Stimulated activated CD4-positive, alpha-beta T cell treated with anti-CD3 and anti-CD28 coated beads, Interleukin-12 subunit alpha, Interleukin-12 subunit beta, amount 100 ng/mL, for 48 hours (primary cell): ENCODE data around the gene RGP1.
A peak's percentile ranks its signal among the peaks of the same experiment; 100 is the strongest.

ENCODE experiments used
- DNase-seq, 3 donors: peaks; one replicate each; pipeline ENCODE4 v3.0.0-alpha.2; 2020; ENCODE audit warnings: low read depth in 2 of 3, low spot score in 1 of 3

The RGP1 gene

DNA sequence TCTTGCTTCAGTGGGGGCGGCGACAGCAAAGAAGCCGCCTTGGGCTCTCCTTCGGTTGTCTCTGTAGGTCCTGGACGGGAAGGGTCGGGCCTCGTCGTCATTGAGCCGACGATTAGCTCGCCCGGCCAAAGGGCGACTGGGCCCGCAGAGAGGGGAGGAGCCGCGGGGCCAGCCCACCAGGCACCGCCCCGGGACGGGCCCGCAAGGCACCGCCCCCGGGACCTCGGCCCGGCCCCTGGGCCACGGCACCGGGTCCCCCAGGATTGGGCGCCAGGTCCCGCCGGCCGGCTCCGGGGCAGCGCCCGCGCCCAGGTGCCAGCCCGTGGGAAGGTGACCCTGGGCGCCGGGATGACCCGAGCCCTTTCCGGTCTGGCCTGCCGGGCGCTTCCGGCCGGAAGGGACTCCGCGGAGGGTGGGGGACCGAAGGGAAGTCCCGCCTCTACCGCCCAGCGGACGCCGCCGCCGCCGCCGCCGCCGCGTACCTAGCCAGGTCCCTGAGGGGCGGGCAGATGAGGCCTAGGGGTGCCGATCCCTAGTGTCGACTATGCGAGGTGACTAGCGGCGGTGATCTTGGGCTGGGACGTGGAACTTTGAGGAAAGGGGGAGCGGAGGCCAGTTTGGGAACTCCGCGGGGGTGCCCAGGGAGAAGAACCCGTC, at the start of gene RGP1, which contains the start of gene GBA2:
Gene RGP1 (plus strand): TSS at position 430 of the 657 bp plus-strand sequence. CDS start 469 bp downstream, outside the sequence.
Gene GBA2 (minus strand): TSS at position 371 of the 657 bp plus-strand sequence. CDS start 524 bp downstream, outside the sequence.
- DNase-seq, result peak in 2 of 3 donors; percentile 54 to 71

DNA sequence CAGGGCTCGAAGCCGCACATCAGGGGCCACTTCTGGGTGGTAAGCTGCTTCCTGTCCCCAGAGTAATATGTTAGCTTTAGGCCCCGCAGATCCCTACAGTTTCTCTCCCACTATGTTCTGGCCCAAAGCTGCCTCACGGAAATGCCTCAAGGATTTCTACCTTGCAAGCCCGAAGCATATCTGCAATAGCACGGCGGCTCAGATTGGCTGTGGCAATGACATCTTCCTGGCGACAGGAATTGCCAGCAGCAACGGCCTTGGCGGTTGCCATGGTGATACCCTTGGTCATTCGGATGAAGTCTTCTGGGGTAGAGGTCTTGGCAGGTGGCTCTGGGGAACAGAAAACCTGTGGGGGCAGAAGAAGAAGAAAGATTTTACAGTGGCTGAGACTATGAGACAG, 49.1 kb upstream of the RGP1 start:
- DNase-seq, result no peak

DNA sequence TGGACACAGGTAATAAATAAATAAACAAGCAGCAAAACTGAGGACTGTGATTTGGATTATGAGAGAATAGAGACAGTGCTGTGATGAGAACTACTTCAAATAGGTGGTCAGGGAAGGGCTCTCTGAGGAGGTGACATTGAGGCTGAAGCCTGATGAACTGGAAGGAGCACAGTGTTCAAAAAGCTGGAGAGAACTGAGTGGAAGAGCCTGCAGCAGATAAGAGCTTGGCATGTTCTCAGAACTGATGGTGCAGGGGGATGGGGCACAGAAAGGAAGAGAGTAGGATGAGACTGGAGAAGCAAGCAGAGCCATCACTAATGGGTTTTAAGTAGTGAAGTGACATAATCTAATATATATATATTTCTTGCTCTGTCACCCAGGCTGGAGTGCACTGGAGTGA, 48.1 kb upstream of the RGP1 start:
- no peak for DNase-seq

GRCh38 chr9:35702696-35703095, 46.4 kb upstream of the RGP1 start:
- no peak for DNase-seq

DNA sequence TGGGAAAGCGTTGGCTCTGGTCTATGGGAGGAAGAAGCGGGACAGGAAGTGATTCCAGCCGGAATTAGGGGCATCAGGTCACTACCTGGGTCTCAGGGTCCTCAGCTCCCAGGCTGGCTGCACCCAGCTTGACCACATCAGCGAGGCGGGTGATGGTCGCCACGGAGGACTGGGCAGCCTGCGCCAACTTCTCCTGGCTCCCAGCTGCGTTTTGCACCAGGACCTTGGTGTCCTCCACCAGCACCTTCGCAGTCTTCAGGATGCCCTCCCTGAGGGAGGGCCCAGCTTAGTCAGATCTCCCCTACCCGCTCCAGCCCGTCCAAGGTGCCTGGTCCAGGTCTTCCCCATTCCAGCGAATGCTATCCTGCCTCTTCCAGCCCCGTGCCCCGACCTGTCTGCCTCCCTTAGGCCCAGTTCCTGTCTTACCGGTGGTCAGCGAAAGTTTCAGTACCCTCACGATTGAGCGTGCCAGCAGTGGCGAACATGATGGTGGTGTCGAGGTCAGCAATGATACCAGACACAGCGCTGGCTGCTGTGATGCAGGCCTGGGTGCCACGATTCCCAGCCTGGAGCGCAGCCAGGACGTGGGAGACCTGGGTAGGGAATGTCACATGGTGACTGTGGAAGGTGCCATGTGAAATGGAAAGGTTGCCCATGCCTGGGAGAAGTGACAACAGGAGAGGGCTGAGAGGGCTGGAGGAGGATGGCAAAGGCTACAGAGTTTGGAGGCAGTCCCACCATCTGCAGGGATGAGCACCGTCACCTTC, 45.0 kb upstream of the RGP1 start:
- DNase-seq, result no peak

GRCh38 chr9:35705372-35705771, 43.7 kb upstream of the RGP1 start:
- DNase-seq, result no peak

GRCh38 chr9:35705836-35706430, 43.2 kb upstream of the RGP1 start:
- no peak for DNase-seq

GRCh38 chr9:35706951-35707350, 42.1 kb upstream of the RGP1 start:
- no peak for DNase-seq

GRCh38 chr9:35708146-35708545, 40.9 kb upstream of the RGP1 start:
- no peak for DNase-seq

DNA sequence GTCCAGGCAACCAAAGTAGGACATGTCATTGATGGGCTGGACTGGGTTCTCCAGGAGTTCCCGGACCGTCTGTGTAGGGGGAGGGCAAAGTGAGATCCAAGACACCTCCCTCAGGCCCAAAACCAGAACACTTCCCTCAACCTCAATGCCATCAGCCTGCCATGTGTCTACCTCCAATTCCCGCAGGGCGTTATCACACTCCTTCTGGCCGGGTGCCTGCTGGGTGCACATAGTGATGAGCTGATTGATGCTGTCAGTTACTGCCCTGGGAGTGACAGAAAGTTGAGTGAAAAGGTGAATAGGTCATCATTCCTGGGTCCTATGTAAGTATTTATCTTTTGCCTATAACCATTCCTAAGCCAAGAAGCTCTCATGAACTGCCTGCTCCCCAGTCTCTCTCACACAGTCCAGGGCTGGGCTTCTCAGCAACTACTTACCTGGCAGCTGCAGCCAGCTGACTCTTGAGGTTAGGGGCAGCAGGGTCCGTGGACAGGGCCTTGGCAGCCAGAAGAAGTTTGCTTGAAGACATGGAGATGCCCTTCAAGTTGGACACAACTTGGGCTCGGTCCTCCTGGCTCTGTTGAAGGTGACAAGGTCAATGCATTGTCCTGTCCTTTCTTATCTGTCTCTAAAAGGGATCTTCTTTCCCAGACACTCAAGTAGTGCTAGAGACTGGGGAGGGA, 38.1 kb upstream of the RGP1 start:
- no peak for DNase-seq

DNA sequence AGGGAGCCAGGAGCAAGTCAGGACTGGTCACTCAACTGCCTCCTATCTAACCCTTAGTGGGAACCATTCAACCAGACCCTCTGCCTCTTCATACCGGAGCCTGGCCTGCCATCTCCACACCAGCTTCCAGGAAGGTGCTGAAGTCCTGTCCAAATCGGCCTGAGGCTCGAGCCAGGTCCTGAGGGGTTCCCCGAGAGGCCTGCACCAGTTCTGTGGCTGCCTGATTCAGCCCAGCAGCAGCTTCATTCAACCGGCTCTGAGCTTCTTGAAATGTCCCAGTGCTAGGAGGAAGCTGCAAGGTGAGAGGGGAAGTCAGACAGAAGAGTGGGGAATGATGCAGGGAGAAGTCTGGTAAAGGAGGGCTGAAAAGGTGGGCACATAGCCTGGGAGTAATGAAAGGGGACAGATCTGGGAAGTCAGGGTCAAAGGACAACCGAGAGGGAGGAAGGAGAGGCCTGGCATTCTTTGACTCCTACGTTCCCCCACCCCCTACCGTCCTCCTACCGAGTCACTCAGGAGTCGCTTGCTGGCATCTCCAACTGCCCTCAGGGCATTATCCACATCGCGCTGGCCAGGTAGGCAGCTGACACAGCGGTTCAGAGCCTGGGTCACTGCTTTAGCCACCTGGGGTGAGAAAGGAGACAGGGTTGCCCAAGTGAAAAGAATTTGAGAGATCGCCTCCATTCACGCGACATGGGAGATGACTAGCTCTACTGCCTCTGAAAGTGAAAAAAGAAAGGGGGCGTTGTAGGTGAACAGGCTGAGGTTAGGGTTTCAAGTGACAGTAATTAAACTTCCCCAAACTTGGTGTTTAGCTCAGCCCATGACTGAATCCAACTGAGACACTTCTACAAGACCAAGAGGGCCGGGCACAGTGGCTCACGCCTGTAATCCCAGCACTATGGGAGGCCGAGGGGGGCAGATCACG, 37.3 kb upstream of the RGP1 start:
- DNase-seq, result no peak

- DNase-seq, result no peak
Observed at GRCh38 chr9:35712762-35713400, 36.2 kb upstream of the RGP1 start.

- DNase-seq, result no peak
Observed at GRCh38 chr9:35713578-35713977, 35.5 kb upstream of the RGP1 start.

GRCh38 chr9:35714123-35714522, 35.0 kb upstream of the RGP1 start:
- DNase-seq, result no peak

GRCh38 chr9:35714579-35715252, 34.4 kb upstream of the RGP1 start:
- no peak for DNase-seq

DNA sequence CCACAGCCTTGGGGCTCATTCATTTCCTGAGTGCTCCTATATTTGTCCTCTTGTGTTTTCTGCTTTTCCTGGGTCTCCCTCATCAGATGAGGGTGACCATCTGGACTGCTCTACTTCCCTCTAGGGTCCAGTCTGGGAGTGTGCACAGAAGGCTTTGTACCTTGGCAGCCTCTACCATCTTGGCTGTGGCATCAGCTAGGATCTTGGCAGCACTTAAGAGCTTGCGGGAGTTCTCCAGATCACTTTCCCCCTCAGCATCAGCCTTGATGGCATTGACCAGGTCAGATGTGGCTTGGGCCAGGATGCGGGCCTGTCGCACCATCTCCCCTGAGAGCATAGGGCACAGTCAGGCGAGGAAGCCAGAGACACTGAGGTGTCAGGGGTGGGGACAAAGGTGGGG, 32.9 kb upstream of the RGP1 start:
- DNase-seq, result no peak

GRCh38 chr9:35717132-35717870, 31.8 kb upstream of the RGP1 start:
- no peak for DNase-seq

DNA sequence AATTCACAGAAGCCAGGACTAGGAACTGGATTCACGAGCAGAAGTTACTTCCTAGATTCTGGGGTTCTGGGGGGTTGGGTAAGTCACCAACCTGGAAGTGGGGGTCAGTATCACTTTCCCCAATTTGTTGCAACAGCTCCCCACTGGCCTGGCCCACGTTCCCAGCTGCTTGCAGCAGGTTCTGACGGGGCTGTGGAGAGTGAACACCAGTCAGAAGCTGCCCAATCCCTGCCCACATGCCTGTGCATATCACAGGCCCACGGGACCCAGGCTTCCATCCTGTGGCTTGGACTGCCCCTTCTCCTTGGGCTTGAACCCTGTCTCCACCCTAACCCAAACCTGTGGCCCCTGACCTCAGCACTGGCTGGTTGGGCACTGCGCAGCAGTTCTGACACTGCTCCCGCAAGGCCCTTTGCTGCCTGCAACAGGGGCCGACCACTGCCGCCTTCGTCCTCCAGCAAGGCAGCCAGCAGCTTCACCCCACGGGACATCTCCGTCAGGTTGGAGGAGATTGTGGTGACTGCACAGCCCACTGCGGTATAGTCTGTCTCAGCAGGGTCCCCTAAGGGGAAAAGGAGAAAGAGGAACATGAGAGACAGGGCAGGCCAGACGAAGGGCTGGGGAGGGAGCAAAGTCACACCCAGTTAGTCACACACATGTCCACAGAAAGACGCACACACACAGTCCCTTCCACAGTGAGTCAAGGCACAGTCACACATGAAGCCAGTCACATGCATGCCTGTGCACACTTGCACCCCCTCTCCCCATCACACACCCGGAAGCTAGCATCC, 30.2 kb upstream of the RGP1 start:
- no peak for DNase-seq
